Measurements from ENCODE around the gene MRRF.
A peak's percentile ranks its signal among the peaks of the same experiment; 100 is the strongest.

Gene MRRF

DNA sequence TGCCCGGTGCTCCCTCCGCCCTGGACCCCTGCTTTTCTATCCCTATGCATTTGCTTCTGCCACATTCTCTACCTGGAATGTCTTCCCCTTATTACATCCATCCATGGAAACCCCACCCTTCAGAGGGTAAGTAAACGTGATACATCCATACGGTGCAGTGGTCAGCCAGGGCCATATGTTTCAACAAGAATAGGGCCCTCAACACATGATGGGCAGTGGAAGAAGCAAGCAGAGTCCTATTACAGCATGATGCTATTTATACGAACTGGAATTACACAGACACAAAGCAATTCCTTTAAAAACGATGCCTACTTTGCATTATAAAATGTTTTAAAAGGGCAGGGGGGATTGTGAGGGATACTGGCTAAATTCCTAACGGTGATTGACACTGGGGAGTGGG is 68.0 kb downstream of the MRRF start:
- DNase-seq (ENCODE audit: low read depth), result no peak

DNA sequence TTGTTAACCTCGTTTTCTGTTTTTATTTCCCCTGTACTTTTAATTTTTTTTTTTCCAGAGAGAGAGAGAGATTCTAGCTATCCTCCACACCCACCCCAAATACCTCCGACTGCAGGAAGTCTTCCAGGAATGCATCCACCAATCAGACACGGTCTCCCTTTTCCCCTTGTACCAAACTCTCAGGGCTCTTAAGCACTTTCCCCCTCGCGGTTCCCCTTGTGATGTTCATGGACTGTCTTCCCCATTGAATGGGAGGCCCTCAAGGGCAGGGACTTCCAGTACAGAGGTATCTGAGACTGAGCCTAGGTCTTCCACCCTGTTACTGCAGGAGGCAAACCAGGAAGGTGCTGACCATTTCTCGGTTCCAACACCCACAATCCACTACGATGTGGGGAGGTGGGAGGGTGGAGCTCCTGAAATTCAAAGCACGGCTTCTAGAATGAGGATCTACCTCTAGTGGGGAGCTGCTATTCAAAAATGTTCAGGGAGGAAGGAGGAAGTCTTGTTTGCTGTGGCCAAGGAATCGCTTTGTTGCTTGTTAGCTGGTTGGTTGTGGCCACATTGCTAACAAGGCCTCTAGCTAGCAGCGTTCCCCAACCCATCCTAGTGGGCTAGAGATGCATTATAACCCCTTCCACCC is 68.6 kb downstream of the MRRF start:
- DNase-seq (ENCODE audit: low read depth), result no peak

GRCh38 chr9:122334916-122335315 is 70.2 kb downstream of the MRRF start:
- no peak for DNase-seq (ENCODE audit: low read depth)

- no peak for DNase-seq (ENCODE audit: low read depth)
Measured at GRCh38 chr9:122336189-122336588, 71.5 kb downstream of the MRRF start.

- DNase-seq (ENCODE audit: low read depth), result no peak
Measured at GRCh38 chr9:122336866-122337555, 72.3 kb downstream of the MRRF start.

DNA sequence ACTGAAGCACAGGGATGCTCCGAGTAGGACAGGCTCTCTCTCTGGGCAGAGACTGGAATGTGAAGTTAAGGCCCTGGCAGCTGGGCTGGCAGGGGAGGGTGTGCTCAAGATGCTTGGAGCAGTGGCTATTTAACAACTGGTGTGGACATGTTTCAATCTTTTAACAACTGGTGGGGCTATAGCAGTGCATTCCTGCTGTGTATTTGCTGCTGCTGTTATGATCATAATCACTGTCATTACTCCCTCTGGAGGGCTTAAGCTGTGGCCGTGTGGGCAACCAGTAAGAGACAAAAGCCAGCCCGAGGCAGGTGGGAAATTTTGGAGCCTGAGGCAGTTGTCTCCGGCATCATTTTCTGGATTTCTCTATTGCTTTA is 72.9 kb downstream of the MRRF start:
- DNase-seq (ENCODE audit: low read depth), result no peak

DNA sequence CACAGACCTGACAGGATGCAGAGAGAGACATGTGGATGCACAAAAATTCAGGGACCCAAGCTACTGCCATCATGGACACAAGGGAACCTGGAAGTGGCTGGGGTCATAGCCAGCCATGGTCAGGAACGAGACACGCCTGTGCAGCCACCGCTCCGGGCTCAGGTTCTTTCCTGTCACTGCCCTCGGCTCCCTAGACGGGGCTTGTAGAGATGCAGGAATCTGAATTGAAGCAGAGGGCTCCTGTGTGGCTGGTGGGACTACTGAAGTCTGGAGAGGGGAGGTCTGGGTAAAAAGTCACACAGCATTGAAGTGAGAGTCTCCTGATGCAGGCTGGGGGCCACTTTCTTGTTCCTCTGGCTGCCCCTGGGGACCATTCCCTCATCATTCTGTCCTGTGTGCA is 73.9 kb downstream of the MRRF start:
- no peak for DNase-seq (ENCODE audit: low read depth)

- no peak for DNase-seq (ENCODE audit: low read depth)
Measured at GRCh38 chr9:122338994-122339393, 74.3 kb downstream of the MRRF start.

DNA sequence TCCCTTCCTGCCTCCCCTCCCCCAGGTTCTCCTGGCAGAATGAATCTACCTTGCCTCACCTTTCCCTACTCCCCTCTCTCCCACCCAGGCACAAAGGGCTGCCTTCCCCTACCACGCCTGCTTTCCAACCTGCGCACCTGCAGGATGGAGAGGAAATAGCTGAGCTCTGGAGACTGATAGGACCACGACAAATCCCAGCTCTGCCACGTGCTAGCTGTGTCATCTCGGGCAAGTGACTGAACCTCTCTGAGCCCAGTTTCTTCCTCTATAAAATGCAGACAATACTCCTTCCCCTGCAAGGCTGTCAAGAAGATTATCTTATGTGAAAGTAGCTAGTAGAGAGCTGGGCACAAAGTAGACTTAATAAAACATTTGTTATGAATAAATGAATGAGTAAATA is 74.9 kb downstream of the MRRF start:
- no peak for DNase-seq (ENCODE audit: low read depth)

DNA sequence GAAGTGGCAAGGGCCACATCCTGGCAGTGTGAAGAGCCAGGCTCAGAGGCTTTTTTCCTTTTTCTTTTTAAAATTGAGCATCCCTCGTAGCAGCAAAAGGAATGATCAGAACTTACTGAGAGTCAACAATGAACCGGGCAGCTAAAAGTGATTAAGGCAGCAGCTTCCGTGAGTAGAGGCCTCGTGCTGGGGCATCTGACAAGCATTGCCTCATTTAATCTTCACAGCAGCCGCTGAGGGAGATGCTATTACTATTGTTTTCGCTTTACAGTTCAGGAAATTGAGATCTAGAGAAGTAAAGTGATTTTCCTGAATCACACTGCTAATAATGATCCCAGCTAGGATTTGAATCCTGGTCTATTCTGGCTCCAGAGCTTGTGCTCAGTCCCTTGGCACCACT is 75.5 kb downstream of the MRRF start:
- DNase-seq (ENCODE audit: low read depth), result no peak

DNA sequence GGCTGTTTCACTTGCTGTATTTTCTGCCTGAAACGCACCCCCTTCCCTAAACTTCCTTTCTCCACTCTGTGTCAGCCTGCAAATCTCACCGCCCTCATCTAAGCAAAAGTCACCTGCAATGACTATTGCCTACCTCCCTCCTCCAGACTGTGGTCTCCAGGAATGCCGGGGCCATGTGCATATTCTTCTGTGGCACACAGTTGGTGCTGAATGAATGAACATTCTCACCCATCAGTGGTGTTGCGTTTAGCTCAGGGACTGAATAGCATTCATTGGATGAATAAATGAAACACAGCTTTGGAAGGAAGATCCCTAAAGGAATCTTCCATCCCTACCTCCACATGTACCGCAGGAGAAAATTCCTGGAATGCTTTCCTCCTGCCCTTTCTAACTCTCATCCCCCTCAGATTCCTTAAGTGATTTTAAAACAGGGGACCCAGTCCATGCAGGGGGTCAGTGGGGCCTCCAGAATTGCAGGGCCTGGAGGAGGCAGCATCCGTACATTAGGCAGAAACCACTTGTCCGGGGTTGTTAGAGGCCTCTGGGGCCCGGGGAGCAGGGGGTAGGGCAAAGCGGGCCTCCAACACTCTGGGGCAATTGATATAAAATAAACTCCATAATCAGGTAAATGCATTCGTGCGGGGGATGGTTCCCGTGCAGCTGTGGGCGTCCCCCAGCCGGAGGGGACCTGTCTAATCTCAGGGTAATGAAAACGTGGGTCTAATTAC is 77.8 kb downstream of the MRRF start:
- no peak for DNase-seq (ENCODE audit: low read depth)

- no peak for DNase-seq (ENCODE audit: low read depth)
Measured at GRCh38 chr9:122346478-122347347, 82.0 kb downstream of the MRRF start.

DNA sequence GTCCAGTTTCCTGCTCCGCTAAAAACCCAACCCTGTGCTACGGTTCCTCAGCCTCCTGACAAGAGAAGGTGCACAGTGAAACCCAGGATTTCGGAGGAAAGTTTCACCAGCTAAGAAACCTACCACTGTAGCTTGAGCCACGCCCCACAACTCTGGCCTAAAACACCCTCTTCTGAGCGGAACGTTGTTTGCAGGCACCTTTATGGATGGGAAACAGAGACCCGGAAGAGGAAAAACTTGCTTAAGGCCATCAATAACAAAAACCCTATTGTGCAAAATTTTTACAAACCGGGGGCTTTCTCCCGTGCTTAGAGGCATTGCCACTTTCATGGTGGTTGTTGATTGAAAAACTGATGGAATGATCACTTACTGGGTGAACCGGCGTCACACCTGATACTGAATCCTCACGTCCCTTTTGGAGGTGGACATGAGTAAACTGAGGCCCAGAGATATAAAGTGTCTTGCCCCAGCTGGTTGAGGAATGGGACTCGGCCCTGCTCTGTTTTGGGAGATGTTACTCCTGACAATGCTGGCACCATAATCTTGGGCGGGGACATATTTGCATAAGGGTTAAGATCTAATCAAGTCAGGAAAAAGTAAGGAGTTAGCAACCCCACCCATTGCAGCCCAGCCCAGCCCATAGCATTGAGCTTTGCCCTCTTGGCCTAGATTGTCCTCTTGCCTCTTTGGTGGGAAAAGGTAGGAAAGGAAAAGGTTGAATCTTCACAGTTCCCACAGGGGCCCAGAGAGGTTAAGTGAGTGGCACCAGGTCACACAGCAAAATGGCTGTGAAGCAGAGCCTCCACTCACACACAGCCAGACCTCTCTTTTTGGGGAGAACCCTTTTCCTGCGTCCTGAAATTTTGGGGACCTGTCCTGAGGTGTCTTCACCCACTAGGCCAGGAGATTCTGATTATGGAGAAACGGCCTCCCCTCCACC is 82.9 kb downstream of the MRRF start:
- DNase-seq (ENCODE audit: low read depth), result no peak

- no peak for DNase-seq (ENCODE audit: low read depth)
Measured at GRCh38 chr9:122348288-122348777, 83.7 kb downstream of the MRRF start.

DNA sequence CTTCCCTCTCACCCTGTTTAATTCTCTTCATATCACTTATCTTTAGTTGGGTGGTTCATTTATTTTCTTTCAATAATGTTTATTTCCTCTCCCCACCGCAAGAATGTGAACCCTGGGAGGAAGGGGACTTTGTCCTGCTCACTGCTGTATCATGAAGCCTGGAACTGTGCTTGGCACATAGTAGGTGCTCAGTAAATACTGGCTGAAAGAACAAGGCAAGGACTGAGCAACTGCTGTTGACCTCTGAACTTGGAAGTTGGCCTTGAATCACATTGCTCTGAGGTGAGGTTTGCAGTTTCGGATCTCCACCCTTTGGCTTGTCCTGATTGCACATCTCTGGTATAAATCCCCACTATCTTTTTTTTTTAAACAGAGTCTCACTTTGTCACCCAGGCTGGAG is 84.1 kb downstream of the MRRF start:
- DNase-seq (ENCODE audit: low read depth), result no peak

DNA sequence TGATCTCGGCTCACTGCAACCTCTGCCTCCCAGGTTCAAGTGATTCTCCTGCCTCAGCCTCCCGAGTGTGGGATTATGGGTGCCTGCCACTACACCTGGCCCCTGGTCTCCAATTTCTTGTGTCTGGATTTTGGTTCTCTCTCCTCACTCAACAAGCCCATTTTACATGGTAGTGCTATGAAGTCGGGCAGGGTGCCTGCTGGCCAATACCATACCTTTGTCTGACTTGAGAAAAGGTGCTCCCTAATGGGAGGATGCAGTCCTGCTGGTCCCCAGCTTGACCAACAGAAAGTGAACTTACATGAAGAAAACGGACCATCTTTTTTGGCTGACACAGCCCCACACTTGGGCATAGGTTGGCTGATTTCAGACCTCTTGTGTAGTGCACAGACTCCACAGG is 84.5 kb downstream of the MRRF start:
- no peak for DNase-seq (ENCODE audit: low read depth)

- peak; percentile 46 for DNase-seq (ENCODE audit: low read depth)
Measured at GRCh38 chr9:122350577-122351355, 86.1 kb downstream of the MRRF start.

DNA sequence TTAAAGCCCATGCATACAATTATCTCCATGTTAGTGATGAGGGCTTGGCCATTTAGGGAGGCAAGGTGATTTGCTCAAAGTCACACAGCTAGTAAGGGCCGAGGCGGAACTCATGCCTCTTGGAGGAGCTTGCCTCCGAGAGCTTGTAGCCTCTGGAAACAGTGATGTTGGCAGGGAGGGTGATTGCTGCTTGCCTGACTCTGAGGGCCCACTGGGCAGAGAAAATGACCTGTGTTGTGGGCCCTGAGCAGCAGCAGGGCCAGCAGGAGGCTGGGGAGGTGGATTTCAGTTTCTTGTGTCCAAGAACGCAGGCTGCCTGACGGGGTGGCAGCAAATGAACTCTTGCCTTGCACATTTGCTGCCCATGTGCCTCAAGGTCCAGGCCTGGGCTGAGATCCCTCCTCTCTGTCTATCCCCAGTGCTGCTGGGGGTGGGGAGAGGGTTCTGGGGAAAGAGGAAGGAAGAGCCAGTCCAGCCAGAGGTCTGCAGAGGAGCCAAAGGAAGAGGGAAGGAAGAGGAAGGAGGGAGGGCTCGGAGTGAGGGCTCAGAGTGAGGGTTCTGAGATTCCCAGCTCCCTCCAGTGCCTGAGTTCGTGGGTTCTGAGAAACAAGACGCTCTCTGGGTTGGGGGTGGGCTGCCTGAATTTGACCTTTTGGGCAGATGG is 90.0 kb downstream of the MRRF start:
- no peak for DNase-seq (ENCODE audit: low read depth)

- DNase-seq (ENCODE audit: low read depth), result no peak
Measured at GRCh38 chr9:122355336-122355875, 90.7 kb downstream of the MRRF start.

- DNase-seq (ENCODE audit: low read depth), result no peak
Measured at GRCh38 chr9:122356627-122357026, 91.9 kb downstream of the MRRF start.
